NCI-H82 treated with DMSO at 0.1 percent for 48 hours (cell line): ENCODE results near the gene CFAP53.

Source experiments
- DNase-seq: peaks from one replicate; lab custom pipeline; 2025; ENCODE audit not compliant: unreplicated experiment; lab: John Stamatoyannopoulos, UW

Gene CFAP53

GRCh38 chr18:50196261-50196660, 70.0 kb downstream of the CFAP53 start:
- no peak for DNase-seq

- DNase-seq, result no peak
These were observed 70.6 kb downstream of the CFAP53 start for GRCh38 chr18:50195689-50196088.

- no peak for DNase-seq
These were observed 71.4 kb downstream of the CFAP53 start, which contains the start of gene MYO5B for GRCh38 chr18:50194631-50195532. MYO5B (minus strand) TSS chr18:50195147; CDS start chr18:50194793, 354 bp downstream.

- DNase-seq, result no peak
These were observed 72.3 kb downstream of the CFAP53 start for GRCh38 chr18:50193796-50194630.

GRCh38 chr18:50192995-50193795, 73.1 kb downstream of the CFAP53 start:
- DNase-seq, result no peak

- no peak for DNase-seq
These were observed 75.4 kb downstream of the CFAP53 start for GRCh38 chr18:50190926-50191325.

- DNase-seq, result no peak
These were observed 76.1 kb downstream of the CFAP53 start for GRCh38 chr18:50190236-50190635.

- no peak for DNase-seq
These were observed 77.1 kb downstream of the CFAP53 start for GRCh38 chr18:50189160-50189559.

GRCh38 chr18:50188652-50189051, 77.6 kb downstream of the CFAP53 start:
- DNase-seq, result no peak

GRCh38 chr18:50187659-50188058, 78.6 kb downstream of the CFAP53 start:
- DNase-seq, result no peak

GRCh38 chr18:50186385-50186784, 79.9 kb downstream of the CFAP53 start:
- DNase-seq, result no peak

- no peak for DNase-seq
These were observed 82.7 kb downstream of the CFAP53 start for GRCh38 chr18:50183556-50183955.

- DNase-seq, result no peak
These were observed 83.8 kb downstream of the CFAP53 start for GRCh38 chr18:50182511-50182910.

GRCh38 chr18:50181590-50181989, 84.7 kb downstream of the CFAP53 start:
- no peak for DNase-seq

GRCh38 chr18:50179465-50179864, 86.8 kb downstream of the CFAP53 start:
- no peak for DNase-seq

GRCh38 chr18:50177294-50177992, 88.9 kb downstream of the CFAP53 start:
- DNase-seq, result no peak
